GM19239 (cell line): ENCODE data around the gene ZBTB48.

ENCODE experiments used
- DNase-seq: peaks from one replicate; pipeline ENCODE4 v3.0.0; 2011; ENCODE audit warnings: low spot score; ENCODE audit not compliant: insufficient read length
- FAIRE-seq: peaks from 2 replicates; lab custom pipeline; 2011; peaks lifted over from hg19 to GRCh38; lab: Jason Lieb, UNC

Gene ZBTB48

DNA sequence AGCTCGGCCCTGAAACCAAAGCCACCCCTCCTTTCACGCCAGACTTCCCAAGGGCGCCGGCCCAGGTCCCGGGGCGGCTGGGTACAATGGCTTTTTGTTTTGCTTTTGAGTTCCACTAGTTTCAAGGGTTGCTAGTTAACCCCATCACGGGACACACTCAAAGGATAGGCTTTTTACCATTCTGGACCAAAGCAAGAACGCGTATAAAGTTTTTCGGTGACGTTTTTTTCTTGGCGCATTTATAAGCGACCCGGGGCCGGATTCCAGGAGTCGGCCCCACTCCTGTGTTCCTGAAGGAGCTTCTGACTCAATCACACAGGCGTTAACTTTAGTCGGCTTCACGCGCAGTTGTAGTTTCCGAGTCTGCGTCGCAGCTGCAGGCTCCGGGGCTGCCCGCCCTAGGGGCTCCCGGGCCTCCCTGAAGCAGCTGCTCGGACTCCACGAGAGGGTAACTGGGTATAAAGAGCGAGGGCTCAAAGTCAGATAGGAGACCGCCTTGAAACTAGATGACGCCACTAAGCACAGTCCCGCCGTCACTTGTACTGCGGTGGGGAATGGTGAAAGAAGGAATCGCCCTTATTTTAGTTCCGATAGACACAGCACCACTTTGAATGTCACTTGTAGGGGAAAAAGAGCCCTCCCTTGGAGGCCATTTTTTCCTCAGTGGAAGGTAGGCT, 23.6 kb downstream of the ZBTB48 start:
- FAIRE-seq (peak; percentile 81), DNase-seq (no peak)

DNA sequence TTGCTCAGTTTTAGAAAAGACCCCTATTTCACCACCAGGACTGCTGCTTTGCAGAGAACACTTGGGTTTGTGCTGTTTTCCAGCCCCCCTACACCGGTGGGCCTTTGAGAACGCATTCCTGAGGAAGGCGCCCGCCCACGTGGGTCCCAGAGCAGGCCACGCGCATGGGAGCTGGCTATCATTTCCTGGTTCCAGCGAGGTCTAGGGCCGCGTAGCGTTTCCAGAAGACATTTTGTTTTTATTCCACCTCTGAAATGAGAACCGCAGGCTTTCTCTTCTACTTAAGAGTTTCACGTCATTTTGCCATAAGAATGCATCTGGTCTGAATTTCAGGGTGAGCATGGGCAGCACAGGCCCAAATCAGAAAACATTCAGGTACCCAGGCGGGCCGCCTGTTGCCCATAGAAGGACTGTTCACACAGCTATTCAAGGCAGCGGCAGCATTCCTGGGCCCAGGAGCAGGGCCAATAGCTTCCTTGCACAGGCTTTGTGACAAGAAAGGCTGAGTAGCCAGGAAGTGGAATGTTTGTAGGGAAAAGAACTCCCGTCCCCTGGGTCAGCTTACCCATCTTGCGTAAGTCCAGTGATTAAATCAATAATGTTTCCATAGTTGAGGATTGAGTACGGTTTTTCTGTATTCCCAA, 24.2 kb downstream of the ZBTB48 start:
- no peak for DNase-seq
- no peak for FAIRE-seq

- no peak for FAIRE-seq
- DNase-seq = no peak
Measured at GRCh38 chr1:6612641-6613360, 33.0 kb downstream of the ZBTB48 start.

DNA sequence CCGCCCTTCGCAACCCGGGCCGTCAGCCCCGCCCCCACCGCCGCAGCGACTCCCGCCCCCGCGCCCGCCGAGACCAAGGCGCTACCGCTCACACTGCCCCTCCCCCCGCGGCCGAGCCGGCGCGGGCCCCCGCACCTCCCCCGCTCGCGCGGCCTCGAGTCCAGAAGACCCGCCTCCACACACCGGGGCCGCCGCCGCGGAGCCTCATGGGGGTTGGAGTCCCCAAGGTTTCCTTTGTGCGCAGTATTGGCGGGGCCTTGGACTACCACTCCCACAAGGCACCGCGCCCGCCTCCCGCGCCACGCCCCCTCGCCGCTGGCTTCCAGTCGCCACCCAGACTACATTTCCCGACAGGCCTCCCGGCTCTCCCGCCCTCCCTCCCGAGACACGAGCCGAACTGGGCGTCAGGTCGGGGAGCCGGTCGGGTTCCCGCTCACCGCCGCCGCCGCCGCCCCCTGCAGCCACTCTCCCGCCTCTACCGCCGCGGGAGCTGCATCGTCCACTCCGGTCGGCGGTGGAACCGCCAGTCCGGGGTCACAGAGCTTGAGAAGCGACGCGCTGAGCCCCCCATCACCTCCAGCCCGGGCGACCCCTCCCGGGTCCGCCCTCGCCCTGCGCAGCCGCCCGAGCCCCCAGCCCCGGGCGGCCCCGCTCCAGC, 33.7 kb downstream of the ZBTB48 start, which contains the start of gene PHF13:
Gene PHF13, plus strand, starts transcription at position 371 of the 658 bp plus-strand sequence. CDS start 336 bp downstream, outside the sequence.
- peak; percentile 100 for DNase-seq
- peak; percentile 82 for FAIRE-seq

DNA sequence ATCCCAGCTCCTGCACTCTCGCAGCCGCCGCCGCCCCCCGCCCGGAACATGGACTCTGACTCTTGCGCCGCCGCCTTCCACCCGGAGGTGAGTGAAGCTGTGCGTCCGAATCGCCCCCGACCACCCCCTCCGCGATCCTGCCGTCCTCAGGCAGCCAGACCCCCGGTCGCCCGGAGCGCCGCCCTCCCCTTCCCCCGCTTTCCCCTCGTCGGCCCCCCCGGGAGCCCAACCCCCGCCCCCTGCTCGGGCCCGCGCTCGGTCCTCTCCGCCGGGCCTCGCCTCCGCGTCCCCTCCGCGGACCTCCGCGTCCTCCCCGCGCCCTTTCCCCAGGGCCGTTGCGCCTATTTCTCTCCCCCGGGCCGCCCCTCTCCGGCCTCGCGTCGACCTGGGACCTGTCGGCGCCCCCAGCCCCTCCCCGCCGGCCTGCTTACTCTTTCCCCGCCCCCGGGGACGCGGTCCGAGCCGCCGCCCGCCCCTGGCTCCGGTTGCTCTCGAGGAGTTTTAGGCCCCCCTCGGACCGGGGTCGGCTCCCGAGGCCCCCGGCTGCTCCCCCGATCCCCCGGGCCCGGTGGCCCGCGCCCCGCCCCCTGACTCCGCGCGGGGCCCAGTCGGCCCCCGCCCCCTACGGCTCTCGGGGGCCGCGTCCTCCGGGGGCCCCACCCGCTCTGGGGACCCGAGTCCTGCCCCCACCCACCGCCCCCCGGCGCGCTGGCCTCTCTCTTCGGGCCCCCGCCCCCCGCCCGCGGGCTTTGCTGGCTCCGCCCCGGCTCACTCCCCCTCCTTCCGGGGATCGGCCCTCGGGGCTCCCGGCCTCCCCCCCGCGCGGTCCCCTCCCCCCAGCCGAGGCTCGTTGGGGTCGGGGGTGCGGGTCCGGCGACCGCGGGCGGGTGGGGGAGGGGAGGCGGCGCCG, 34.5 kb downstream of the ZBTB48 start:
- DNase-seq (peak; percentile 80), FAIRE-seq (no peak)

GRCh38 chr1:6614929-6615785, 35.4 kb downstream of the ZBTB48 start:
- peak; percentile 40 for FAIRE-seq
- DNase-seq = no peak

- FAIRE-seq = no peak
- DNase-seq = no peak
Measured at GRCh38 chr1:6619045-6619444, 39.3 kb downstream of the ZBTB48 start.

DNA sequence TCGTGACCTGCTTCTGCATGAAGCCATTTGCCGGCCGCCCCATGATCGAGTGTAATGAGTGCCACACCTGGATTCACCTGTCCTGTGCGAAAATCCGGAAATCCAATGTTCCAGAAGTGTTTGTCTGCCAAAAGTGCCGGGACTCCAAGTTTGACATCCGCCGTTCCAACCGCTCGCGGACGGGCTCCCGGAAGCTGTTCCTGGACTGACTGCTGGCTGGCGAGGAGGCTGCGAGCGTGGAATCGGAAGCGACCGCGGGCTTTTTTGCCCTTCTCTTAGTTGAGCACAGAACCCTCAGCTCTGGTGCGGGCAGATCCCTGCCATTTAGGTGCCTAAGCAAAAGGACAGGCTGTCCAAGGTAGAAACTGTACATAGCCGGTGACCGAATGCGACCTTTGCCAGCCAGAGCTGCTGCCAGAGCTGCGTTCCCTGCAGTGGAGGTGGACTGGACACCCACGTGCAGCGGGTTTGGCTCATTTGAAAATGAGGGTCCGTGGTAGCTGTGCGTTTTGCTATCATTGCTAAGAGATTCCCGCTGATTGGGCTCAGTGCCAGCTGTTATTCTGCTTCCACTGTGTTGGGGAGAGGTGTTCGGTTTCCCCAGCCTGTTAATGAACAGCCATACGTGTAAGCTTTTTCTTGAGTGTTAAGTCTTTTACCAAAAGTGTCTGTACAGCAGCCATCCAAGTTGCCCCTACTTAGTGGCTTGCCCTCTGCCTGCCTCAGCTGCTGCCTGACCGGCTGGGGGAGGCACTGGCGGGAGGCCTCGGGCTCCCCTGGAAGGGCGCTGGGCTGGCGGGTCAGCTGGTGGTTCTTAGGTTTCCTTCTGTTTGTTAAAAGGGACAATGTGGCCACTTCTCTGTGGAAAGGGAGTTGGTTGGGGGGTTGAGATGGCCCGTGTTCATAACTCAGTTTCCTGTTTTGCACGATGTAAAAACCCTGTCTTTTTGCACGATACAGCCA, 41.9 kb downstream of the ZBTB48 start:
- DNase-seq = no peak
- FAIRE-seq = no peak

- DNase-seq = no peak
- no peak for FAIRE-seq
Measured at GRCh38 chr1:6622396-6623152, 42.8 kb downstream of the ZBTB48 start.

GRCh38 chr1:6623269-6623965, 43.6 kb downstream of the ZBTB48 start:
- FAIRE-seq (no peak), DNase-seq (no peak)

- DNase-seq = peak; percentile 97
- peak; percentile 83 for FAIRE-seq
Measured at GRCh38 chr1:6624710-6625583, 45.2 kb downstream of the ZBTB48 start, which contains the start of gene THAP3. Gene THAP3, plus strand, starts transcription at chr1:6624868. Its CDS starts 351 bp downstream, at chr1:6625219.

DNA sequence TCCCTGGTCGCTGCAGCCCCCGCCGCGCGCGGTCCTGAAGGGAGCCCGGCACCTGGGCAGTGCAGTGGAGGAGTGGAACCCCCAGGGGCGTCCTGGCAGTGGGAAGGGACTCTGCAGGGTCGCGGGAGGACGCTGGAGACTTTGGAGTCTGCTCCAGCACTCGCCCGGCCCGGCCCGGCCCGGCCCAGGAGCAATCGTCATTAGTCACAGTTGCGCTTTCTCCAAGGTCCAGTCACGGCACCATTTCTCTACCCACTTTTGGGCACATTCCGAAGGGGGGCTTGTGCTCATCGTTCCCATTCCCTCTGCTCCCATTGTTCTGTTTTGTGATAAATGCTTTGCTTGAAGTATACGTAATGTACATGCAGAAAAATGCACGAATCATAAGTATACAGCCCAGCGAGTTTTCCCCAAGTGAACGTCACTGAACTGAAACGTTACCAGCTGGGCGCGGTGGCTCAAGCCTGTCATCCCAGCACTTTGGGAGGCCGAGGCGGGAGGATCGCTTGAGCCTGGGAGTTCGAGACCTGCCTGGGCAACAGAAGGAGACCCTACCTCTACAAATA, 45.9 kb downstream of the ZBTB48 start:
- DNase-seq (no peak), FAIRE-seq (peak; percentile 58)

DNA sequence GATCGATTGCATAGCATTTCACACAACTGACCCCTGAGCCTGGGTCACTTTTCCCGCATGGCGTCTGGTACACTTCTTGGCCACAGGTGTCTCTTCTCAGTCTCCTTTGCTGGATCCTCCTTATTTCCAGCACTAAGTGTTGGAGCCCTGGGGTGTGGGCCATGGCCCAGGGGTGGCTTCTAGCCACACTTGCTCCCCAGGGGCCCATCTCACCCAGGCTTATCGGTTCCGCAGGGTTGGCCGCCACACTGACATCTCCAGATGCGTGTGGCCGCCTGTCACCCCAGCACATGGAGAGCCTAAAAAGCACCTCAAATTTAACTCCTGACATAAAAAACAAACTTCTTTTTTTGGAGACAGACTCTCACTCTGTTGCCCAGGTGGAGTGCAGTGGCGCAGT, 47.2 kb downstream of the ZBTB48 start:
- FAIRE-seq = no peak
- DNase-seq = no peak

DNA sequence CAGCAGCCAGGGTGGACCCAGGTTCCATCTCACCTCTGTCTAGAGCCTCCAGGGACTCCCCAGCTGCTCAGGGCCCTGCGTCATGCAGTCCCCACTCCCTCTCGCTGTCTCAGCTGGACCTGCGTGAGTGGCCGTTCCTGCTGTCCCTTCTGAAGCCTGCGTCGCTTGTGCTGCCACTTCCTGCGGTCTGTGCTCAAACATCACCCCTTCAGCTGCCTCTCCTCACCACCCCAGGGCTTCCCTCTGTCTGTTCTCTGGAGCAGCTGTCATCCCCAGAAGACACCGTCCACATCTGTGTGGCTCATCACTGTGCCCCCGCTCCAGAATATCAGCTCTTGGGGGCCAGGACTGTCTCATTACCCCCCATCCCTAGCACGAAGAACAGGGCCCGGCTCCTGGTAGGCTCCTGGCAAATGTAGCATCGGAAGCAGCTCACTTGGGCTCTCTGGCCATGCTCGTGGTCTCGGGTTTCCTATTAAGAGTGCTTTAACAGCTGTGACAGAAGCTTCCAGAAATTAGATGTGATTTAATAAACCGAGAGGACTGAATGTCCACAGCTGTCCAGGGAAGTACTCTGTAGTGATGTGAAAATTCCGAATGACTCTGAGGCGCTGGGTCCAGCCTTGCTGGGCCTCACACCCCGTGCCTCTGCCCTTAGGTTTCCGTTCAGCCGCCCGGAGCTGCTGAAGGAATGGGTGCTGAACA, 48.2 kb downstream of the ZBTB48 start:
- no peak for FAIRE-seq
- DNase-seq = no peak
